Left ventricle myocardium inferior (tissue), 1 donor: Measurements from ENCODE around the gene PDIK1L. TPM values are rescaled to one million over a fixed set of nuclear protein-coding genes. Genes with fewer than 3 reads are reported as not detected.

Experiments used
- total RNA-seq: library from RNA; stranded (reverse); fragmentation: NEBNext Ultra II Directional; extraction: Animal tissue kit (Norgen Biotek cat#: 25700); gene quantifications from one replicate; pipeline ENCODE4 v1.2.1, GENCODE V29; 2021
- donor health status: DM: no; HTN: yes; CAD: no; lungs with severe emphysema.

The PDIK1L gene
- total RNA-seq, 1 donor from 2014 or later: 4.2 TPM

Other genes starting within 250 kb of the PDIK1L start
- 1.9 TPM for gene PAQR7, start 236.1 kb upstream of the PDIK1L start, total RNA-seq
- gene STMN1, start 205.4 kb upstream of the PDIK1L start, total RNA-seq: 47.1 TPM
- 10.6 TPM for gene PAFAH2, start 113.8 kb upstream of the PDIK1L start, total RNA-seq
- 11.3 TPM for gene EXTL1, start 90.0 kb upstream of the PDIK1L start, total RNA-seq
- 7.1 TPM for gene SLC30A2, start 65.7 kb upstream of the PDIK1L start, total RNA-seq
- 203 TPM for gene TRIM63, start 44.2 kb upstream of the PDIK1L start, total RNA-seq
- gene FAM110D, start 47.3 kb downstream of the PDIK1L start, total RNA-seq: 3.1 TPM
- not detected for gene C1orf232, start 57.1 kb downstream of the PDIK1L start, total RNA-seq
- gene ZNF593, start 58.1 kb downstream of the PDIK1L start, total RNA-seq: 13.7 TPM
- not detected for gene ZNF593OS, start 60.0 kb downstream of the PDIK1L start, total RNA-seq
- 1.8 TPM for gene CNKSR1, start 65.7 kb downstream of the PDIK1L start, total RNA-seq
- not detected for gene CATSPER4, start 78.8 kb downstream of the PDIK1L start, total RNA-seq
- 71.2 TPM for gene CEP85, start 122.4 kb downstream of the PDIK1L start, total RNA-seq
- 32.1 TPM for gene SH3BGRL3, start 168.3 kb downstream of the PDIK1L start, total RNA-seq
- 11.6 TPM for gene UBXN11, start 194.8 kb downstream of the PDIK1L start, total RNA-seq
- gene CD52, start 206.1 kb downstream of the PDIK1L start, total RNA-seq: 2.4 TPM
- not detected for gene CRYBG2, start 242.3 kb downstream of the PDIK1L start, total RNA-seq